Peyer's patch (tissue), 4 donors: ENCODE measurements around the gene HGD.

Experiments used
- POLR2A ChIP-seq, 2 donors: fragments of 450-650 bp; IDR thresholded peaks; one replicate each; pipeline ENCODE4 v1.5.1; 2017; ENCODE audit warnings: antibody characterized with exemption in 2 of 2, mild to moderate bottlenecking in 2 of 2, moderate library complexity in 2 of 2
- TF ChIP-seq, protein P1 (sequence below), 6 experiments: fragments of 450-650 bp in 4 of 6; fragments of 200-600 bp in 2 of 6; sonication (generic) in 1 of 6; IDR thresholded peaks; one replicate each; pipeline ENCODE4 v1.5.1; 2017 to 2019; ENCODE audit warnings: antibody characterized with exemption in 6 of 6, mild to moderate bottlenecking in 3 of 6, moderate library complexity in 1 of 6

DNA sequence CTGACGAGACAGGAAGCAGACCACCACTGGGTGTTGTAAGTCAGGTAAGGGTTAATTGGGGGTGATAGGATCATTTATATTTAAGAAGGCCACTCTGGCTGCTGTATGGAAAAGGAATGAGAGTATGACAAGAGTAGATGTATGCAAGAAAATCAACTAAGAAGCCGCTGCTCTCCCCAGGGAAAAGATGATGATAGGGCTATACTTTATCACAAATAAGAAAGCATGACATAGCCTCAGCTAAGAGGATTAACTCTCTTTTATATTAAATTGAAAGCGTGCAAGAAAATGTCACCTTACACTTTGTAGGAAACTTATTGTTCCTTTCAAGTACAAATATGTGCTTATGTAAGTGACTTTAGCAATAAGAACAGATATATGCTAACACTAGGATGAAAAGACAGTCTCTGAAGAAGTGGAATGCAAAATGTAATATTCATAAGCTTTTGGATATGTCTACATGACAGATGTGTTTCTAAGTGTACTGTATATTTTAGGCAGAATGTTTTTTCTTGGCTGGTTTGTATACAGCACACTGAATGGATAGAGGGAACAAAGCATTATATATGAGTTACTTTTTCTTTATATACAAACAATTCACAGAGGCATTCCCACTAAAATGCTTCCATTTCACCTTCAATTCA, 94.6 kb downstream of the HGD start:
- no peak for TF ChIP-seq POLR2A (IDR thresholded peaks at IDR 0.05)
- TF ChIP-seq, protein P1, sequence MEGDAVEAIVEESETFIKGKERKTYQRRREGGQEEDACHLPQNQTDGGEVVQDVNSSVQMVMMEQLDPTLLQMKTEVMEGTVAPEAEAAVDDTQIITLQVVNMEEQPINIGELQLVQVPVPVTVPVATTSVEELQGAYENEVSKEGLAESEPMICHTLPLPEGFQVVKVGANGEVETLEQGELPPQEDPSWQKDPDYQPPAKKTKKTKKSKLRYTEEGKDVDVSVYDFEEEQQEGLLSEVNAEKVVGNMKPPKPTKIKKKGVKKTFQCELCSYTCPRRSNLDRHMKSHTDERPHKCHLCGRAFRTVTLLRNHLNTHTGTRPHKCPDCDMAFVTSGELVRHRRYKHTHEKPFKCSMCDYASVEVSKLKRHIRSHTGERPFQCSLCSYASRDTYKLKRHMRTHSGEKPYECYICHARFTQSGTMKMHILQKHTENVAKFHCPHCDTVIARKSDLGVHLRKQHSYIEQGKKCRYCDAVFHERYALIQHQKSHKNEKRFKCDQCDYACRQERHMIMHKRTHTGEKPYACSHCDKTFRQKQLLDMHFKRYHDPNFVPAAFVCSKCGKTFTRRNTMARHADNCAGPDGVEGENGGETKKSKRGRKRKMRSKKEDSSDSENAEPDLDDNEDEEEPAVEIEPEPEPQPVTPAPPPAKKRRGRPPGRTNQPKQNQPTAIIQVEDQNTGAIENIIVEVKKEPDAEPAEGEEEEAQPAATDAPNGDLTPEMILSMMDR (IDR thresholded peaks at IDR 0.05): no peak
